HepG2 (cell line): Measurements from ENCODE around the gene TTC28. TPM values are rescaled to one million over a fixed set of nuclear protein-coding genes. Genes with fewer than 3 reads are reported as not detected.

Experiments
- ATAC-seq: fragments of 200-7000 bp; cut with Tn5 transposase; 3 replicates; pipeline ENCODE4 v1.9.1; 2020; ENCODE audit warnings: mild to moderate bottlenecking, moderate library complexity
- BruUV-seq: library from RNA; stranded (reverse); fragments of 400-500 nt; replicated peaks from 2 replicates; lab custom pipeline; 2021; lab: Mats Ljungman, UMichigan
- CTCF ChIA-PET: fragments of 300-600 bp; formaldehyde crosslinking; extraction: SDS; loops from one replicate; lab custom pipeline; 2021; ENCODE audit warnings: low total read pairs, inconsistent platforms, low intra/inter-chr PET ratio; lab: Yijun Ruan, JAX
- POLR2A ChIA-PET: fragments of 350-600 bp; sonication (Branson Sonifier 250); formaldehyde crosslinking; loops from one replicate; lab custom pipeline; 2020; ENCODE audit warnings: antibody characterized with exemption, inconsistent platforms; lab: Yijun Ruan, JAX
- DNase-seq: peaks from one replicate; pipeline ENCODE4 v3.0.0-alpha.2; 2015; ENCODE audit warnings: low spot score
- FAIRE-seq: peaks from 3 replicates; lab custom pipeline; 2011; peaks lifted over from hg19 to GRCh38; lab: Jason Lieb, UNC
- H2AFZ ChIP-seq: one replicate; pipeline ENCODE4 v1.6.1; 2011; ENCODE audit warnings: low read length, inconsistent platforms
- H3K27ac ChIP-seq: fragments of 300-600 bp; 3 replicates; pipeline ENCODE4 v1.8.0; 2011; ENCODE audit warnings: mixed run types, mild to moderate bottlenecking, mixed read lengths, low read length, inconsistent platforms; ENCODE audit not compliant: insufficient read depth; ENCODE audit errors: extremely low read length
- H3K27me3 ChIP-seq, 2 experiments: fragments of 200-600 bp in 1 of 2; 2 replicates in 1 of 2; 3 replicates in 1 of 2; pipeline versions ENCODE4 v1.6.0 to v1.8.0; 2011; ENCODE audit warnings: low read length in 2 of 2, mild to moderate bottlenecking in 2 of 2, moderate library complexity in 2 of 2, inconsistent platforms in 1 of 2; ENCODE audit not compliant: insufficient read depth in 2 of 2, control insufficient read depth in 1 of 2
- H3K36me3 ChIP-seq, 2 experiments: fragments of 200-600 bp in 1 of 2; replicated peaks in 1 of 2; 2 replicates in 1 of 2; 3 replicates in 1 of 2; pipeline versions ENCODE4 v1.5.1 to v1.8.0; 2011; ENCODE audit warnings: low read length in 2 of 2, inconsistent platforms in 1 of 2; ENCODE audit not compliant: insufficient read depth in 2 of 2, control insufficient read depth in 1 of 2
- H3K4me1 ChIP-seq: 2 replicates; pipeline ENCODE4 v1.5.1; 2012; ENCODE audit warnings: low read length, inconsistent platforms; ENCODE audit not compliant: insufficient read depth
- H3K4me2 ChIP-seq: 2 replicates; pipeline ENCODE4 v1.6.0; 2011; ENCODE audit warnings: low read depth, low read length, inconsistent platforms
- H3K4me3 ChIP-seq, 3 experiments: fragments of 200-600 bp in 1 of 3; sonication (generic), shearing (Covaris generic) in 1 of 3; replicated peaks in 1 of 3; 2 replicates each; pipeline ENCODE4 v1.5.1; 2011 to 2016; ENCODE audit warnings: low read length in 3 of 3, inconsistent platforms in 2 of 3, low read depth in 2 of 3, mild to moderate bottlenecking in 2 of 3, control low read depth in 1 of 3, mixed read lengths in 1 of 3; ENCODE audit not compliant: insufficient read depth in 1 of 3
- H3K79me2 ChIP-seq: one replicate; pipeline ENCODE4 v1.6.1; 2011; ENCODE audit warnings: low read length, inconsistent platforms; ENCODE audit not compliant: insufficient read depth
- H3K9ac ChIP-seq: 2 replicates; pipeline ENCODE4 v1.6.0; 2011; ENCODE audit warnings: mild to moderate bottlenecking, low read depth, low read length, inconsistent platforms; ENCODE audit not compliant: insufficient read depth
- H3K9me3 ChIP-seq: 2 replicates; pipeline ENCODE4 v1.5.1; 2012; ENCODE audit warnings: mild to moderate bottlenecking, low read length
- H4K20me1 ChIP-seq: 2 replicates; pipeline ENCODE4 v1.6.0; 2011; ENCODE audit warnings: inconsistent platforms, mild to moderate bottlenecking, low read length, moderate library complexity; ENCODE audit not compliant: insufficient read depth
- KIAA2018 ChIP-seq: sonication (generic); formaldehyde crosslinking; IDR thresholded peaks from 2 replicates; pipeline ENCODE4 v1.5.0; 2020; ENCODE audit warnings: mild to moderate bottlenecking, missing genetic modification reagents, borderline replicate concordance
- MATR3 ChIP-seq: sonication (generic); formaldehyde crosslinking; IDR thresholded peaks from 2 replicates; pipeline ENCODE4 v1.4.0; 2020; ENCODE audit warnings: missing genetic modification reagents
- STAT5B ChIP-seq: sonication (generic); formaldehyde crosslinking; IDR thresholded peaks from 2 replicates; pipeline ENCODE4 v1.4.0; 2020; ENCODE audit warnings: missing genetic modification reagents
- ZBTB21 ChIP-seq: sonication (generic); formaldehyde crosslinking; IDR thresholded peaks from 2 replicates; pipeline ENCODE4 v1.4.0; 2020; ENCODE audit warnings: missing genetic modification reagents
- ZFP41 ChIP-seq: sonication (generic); formaldehyde crosslinking; IDR thresholded peaks from 2 replicates; pipeline ENCODE4 v1.4.0; 2020; ENCODE audit warnings: mild to moderate bottlenecking, missing genetic modification reagents, borderline replicate concordance
- ZNF543 ChIP-seq: sonication (generic); formaldehyde crosslinking; IDR thresholded peaks from 2 replicates; pipeline ENCODE4 v1.4.0; 2020; ENCODE audit warnings: mild to moderate bottlenecking, missing genetic modification reagents
- ZNF644 ChIP-seq: IDR thresholded peaks from 2 replicates; pipeline ENCODE4 v1.6.1; 2016; ENCODE audit warnings: low read depth
- ZNF720 ChIP-seq: sonication (generic); formaldehyde crosslinking; IDR thresholded peaks from 2 replicates; pipeline ENCODE4 v1.4.0; 2020; ENCODE audit warnings: missing genetic modification reagents
- WGBS: methylation state at CpG from one replicate; pipeline ENCODE4 v1.1.6; 2017; ENCODE audit warnings: low lambda C conversion rate; 5-methylcytosine and 5-hydroxymethylcytosine counted together
- in situ Hi-C: cut with HindIII; loops from 2 replicates; pipeline ENCODE4 v1.10.0; 2017; ENCODE audit warnings: low pct_unique_long_range_greater_than_20kb; ENCODE audit not compliant: extremely low pct_ligation_motif_present
- intact Hi-C: fragments of 100-400 bp; cut with micrococcal nuclease; formaldehyde crosslinking; loops from one replicate; pipeline ENCODE4 v1.10.0; 2022; ENCODE audit not compliant: unreplicated experiment
- polyA plus RNA-seq, 8 experiments: library from polyadenylated mRNA; depleted of rRNA in 3 of 8; stranded (reverse) in 7 of 8; unstranded in 1 of 8; fragments of >200 nt; fragmentation: Illumina TruSeq in 4 of 8; extraction: Trizol in 4 of 8; gene quantifications; 2 replicates each; pipeline versions ENCODE4 v1.2.1 to v1.2.3, GENCODE V29; 2011 to 2016; ENCODE audit warnings: low read depth in 4 of 8, missing spikeins in 1 of 8, mixed read lengths in 1 of 8; ENCODE audit not compliant: insufficient read depth in 1 of 8
- total RNA-seq, 5 experiments: library from RNA; depleted of rRNA; stranded (reverse); fragments of >200 nt; fragmentation: Illumina TruSeq; extraction: Trizol; gene quantifications; 2 replicates each; pipeline ENCODE4 v1.2.3, GENCODE V29; 2016; ENCODE audit warnings: low read depth in 1 of 5
- TF ChIP-seq, protein P1 (sequence below): sonication (generic); formaldehyde crosslinking; IDR thresholded peaks from 2 replicates; pipeline ENCODE4 v1.9.0; 2021; ENCODE audit warnings: missing genetic modification reagents, borderline replicate concordance
- TF ChIP-seq, protein P2 (sequence below): sonication (generic); formaldehyde crosslinking; IDR thresholded peaks from 2 replicates; pipeline ENCODE4 v1.9.0; 2021; ENCODE audit warnings: missing genetic modification reagents, borderline replicate concordance
- TF ChIP-seq, protein P3 (sequence below): sonication (generic); formaldehyde crosslinking; IDR thresholded peaks from 2 replicates; pipeline ENCODE4 v1.5.1; 2020; ENCODE audit warnings: missing genetic modification reagents, mild to moderate bottlenecking, borderline replicate concordance

TTC28 gene
- total and polyA plus RNA-seq, 2 of the 13 experiments (the other 11 are each of a cell fraction or from before 2014, with no cell fraction given): 4.2 to 13.1 TPM

GRCh38 chr22:28118957-28119631, 560.5 kb downstream of the TTC28 start:
- CTCF ChIA-PET: no interaction called here
- in situ Hi-C loops (no loop called here), intact Hi-C loops (no loop called here)
- TF ChIP-seq ZNF644 (CRISPR knock-in tag): no peak
- no peak for TF ChIP-seq ZNF720
- TF ChIP-seq, protein P1, sequence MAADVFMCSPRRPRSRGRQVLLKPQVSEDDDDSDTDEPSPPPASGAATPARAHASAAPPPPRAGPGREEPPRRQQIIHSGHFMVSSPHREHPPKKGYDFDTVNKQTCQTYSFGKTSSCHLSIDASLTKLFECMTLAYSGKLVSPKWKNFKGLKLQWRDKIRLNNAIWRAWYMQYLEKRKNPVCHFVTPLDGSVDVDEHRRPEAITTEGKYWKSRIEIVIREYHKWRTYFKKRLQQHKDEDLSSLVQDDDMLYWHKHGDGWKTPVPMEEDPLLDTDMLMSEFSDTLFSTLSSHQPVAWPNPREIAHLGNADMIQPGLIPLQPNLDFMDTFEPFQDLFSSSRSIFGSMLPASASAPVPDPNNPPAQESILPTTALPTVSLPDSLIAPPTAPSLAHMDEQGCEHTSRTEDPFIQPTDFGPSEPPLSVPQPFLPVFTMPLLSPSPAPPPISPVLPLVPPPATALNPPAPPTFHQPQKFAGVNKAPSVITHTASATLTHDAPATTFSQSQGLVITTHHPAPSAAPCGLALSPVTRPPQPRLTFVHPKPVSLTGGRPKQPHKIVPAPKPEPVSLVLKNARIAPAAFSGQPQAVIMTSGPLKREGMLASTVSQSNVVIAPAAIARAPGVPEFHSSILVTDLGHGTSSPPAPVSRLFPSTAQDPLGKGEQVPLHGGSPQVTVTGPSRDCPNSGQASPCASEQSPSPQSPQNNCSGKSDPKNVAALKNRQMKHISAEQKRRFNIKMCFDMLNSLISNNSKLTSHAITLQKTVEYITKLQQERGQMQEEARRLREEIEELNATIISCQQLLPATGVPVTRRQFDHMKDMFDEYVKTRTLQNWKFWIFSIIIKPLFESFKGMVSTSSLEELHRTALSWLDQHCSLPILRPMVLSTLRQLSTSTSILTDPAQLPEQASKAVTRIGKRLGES: no peak
- TF ChIP-seq ZBTB21 (CRISPR knock-in tag): no peak
- no peak for TF ChIP-seq ZFP41 (CRISPR knock-in tag)
- TF ChIP-seq KIAA2018 (CRISPR knock-in tag): no peak
- TF ChIP-seq, protein P2, sequence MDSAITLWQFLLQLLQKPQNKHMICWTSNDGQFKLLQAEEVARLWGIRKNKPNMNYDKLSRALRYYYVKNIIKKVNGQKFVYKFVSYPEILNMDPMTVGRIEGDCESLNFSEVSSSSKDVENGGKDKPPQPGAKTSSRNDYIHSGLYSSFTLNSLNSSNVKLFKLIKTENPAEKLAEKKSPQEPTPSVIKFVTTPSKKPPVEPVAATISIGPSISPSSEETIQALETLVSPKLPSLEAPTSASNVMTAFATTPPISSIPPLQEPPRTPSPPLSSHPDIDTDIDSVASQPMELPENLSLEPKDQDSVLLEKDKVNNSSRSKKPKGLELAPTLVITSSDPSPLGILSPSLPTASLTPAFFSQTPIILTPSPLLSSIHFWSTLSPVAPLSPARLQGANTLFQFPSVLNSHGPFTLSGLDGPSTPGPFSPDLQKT: no peak
- TF ChIP-seq, protein P3, sequence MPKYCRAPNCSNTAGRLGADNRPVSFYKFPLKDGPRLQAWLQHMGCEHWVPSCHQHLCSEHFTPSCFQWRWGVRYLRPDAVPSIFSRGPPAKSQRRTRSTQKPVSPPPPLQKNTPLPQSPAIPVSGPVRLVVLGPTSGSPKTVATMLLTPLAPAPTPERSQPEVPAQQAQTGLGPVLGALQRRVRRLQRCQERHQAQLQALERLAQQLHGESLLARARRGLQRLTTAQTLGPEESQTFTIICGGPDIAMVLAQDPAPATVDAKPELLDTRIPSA (CRISPR knock-in tag): no peak
- TF ChIP-seq MATR3 (CRISPR knock-in tag): no peak
- no peak for TF ChIP-seq ZNF543 (CRISPR knock-in tag)
- no peak for TF ChIP-seq STAT5B

More at GRCh38 chr22:28118957-28119631, 560.5 kb downstream of the TTC28 start:
- BruUV-seq: no TSS peak
- 100% methylated on average over 2 of the region's 2 CpGs for WGBS
- FAIRE-seq (no peak), DNase-seq (no peak), ATAC-seq (no peak)
- no peak overlapping the region for H2AFZ ChIP-seq
- H4K20me1 ChIP-seq: no peaks in the 10 kb centered on the region
- H3K9ac ChIP-seq: no peak overlapping the region
- POLR2A ChIA-PET: no interaction called here
- no peaks in the 10 kb centered on the region for H3K4me1 ChIP-seq
- H3K27ac ChIP-seq: no peak overlapping the region
- peaks cover 0 to 2% of the 10 kb centered on the region in 2 experiments; a peak in 1 of 5 replicates for H3K36me3 ChIP-seq
- H3K4me2 ChIP-seq: no peak overlapping the region
- no peaks in the 10 kb centered on the region for H3K79me2 ChIP-seq
- no peak overlapping the region for H3K4me3 ChIP-seq
- no peaks in the 10 kb centered on the region for H3K27me3 ChIP-seq
- no peaks in the 10 kb centered on the region for H3K9me3 ChIP-seq
